ENCODE measurements around the gene HPS6.

DNA sequence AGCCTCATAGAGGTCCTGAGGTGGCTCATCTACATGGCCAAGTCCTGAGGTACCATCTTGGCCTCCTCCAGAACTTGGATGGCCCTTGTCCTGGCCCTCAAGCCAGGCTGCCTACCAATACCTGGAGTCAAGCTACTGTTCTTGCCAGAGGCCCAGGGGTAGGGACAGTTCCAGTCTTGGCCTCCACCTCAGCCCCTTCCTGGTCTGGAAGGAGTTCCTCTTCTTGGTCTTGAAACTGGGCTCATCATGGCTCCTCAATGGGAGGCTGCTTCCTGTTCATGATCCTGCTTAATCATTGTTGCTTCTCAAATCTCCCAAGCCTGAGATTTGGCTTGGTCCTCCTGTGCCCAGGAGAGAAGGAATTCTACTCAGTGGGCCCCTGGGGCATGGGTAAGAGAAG lies 3.9 kb downstream of the HPS6 start:
- TF ChIP-seq, protein P1, sequence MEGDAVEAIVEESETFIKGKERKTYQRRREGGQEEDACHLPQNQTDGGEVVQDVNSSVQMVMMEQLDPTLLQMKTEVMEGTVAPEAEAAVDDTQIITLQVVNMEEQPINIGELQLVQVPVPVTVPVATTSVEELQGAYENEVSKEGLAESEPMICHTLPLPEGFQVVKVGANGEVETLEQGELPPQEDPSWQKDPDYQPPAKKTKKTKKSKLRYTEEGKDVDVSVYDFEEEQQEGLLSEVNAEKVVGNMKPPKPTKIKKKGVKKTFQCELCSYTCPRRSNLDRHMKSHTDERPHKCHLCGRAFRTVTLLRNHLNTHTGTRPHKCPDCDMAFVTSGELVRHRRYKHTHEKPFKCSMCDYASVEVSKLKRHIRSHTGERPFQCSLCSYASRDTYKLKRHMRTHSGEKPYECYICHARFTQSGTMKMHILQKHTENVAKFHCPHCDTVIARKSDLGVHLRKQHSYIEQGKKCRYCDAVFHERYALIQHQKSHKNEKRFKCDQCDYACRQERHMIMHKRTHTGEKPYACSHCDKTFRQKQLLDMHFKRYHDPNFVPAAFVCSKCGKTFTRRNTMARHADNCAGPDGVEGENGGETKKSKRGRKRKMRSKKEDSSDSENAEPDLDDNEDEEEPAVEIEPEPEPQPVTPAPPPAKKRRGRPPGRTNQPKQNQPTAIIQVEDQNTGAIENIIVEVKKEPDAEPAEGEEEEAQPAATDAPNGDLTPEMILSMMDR (IDR thresholded peaks at IDR 0.05), result no peak
- no peak for TF ChIP-seq POLR2A (IDR thresholded peaks at IDR 0.05)

All from heart left ventricle (tissue), 13 donors.